IMR-90 (cell line): Measurements from ENCODE around the gene TSNAXIP1. TPM values are rescaled to one million over a fixed set of nuclear protein-coding genes. Genes with fewer than 3 reads are reported as not detected.

ENCODE experiments used
- ATAC-seq: fragments of 200-7000 bp; cut with Tn5 transposase; 2 replicates; pipeline ENCODE4 v1.9.1; 2020; ENCODE audit warnings: low read depth, mild to moderate bottlenecking, moderate library complexity
- BruUV-seq: library from RNA; stranded (reverse); fragments of 400-500 nt; replicated peaks from 2 replicates; lab custom pipeline; 2021; lab: Mats Ljungman, UMichigan
- CTCF ChIA-PET: fragments of 300-600 bp; formaldehyde crosslinking; extraction: SDS; loops from one replicate; lab custom pipeline; 2021; ENCODE audit warnings: antibody characterized with exemption; lab: Yijun Ruan, JAX
- POLR2A ChIA-PET: fragments of 300-600 bp; sonication (Branson Sonifier 250); formaldehyde crosslinking; loops from one replicate; lab custom pipeline; 2022; ENCODE audit warnings: antibody characterized with exemption; ENCODE audit not compliant: unreplicated experiment; lab: Charles Lee
- DNase-seq: peaks from one replicate; pipeline ENCODE4 v3.0.0; 2013
- H2AFZ ChIP-seq: replicated peaks from 2 replicates; pipeline ENCODE3; 2013; ENCODE audit warnings: low read length, mild to moderate bottlenecking; ENCODE audit not compliant: poor library complexity
- H2AK5ac ChIP-seq: 2 replicates; pipeline ENCODE4 v1.6.1; 2013; ENCODE audit warnings: low read depth, low read length, inconsistent platforms
- H2AK9ac ChIP-seq: replicated peaks from 2 replicates; pipeline ENCODE3; 2013; ENCODE audit warnings: mild to moderate bottlenecking, low read depth, low read length, moderate library complexity; ENCODE audit not compliant: poor library complexity
- H2BK120ac ChIP-seq: 2 replicates; pipeline ENCODE4 v1.6.1; 2013; ENCODE audit warnings: low read depth, low read length, inconsistent platforms
- H2BK15ac ChIP-seq: 3 replicates; pipeline ENCODE4 v1.6.1; 2013; ENCODE audit warnings: low read depth, low read length, inconsistent platforms
- H2BK20ac ChIP-seq: 2 replicates; pipeline ENCODE4 v1.6.1; 2013; ENCODE audit warnings: low read depth, mild to moderate bottlenecking, inconsistent platforms, low read length, moderate library complexity
- H2BK5ac ChIP-seq: 2 replicates; pipeline ENCODE4 v1.6.1; 2013; ENCODE audit warnings: mild to moderate bottlenecking, low read depth, low read length, inconsistent platforms; ENCODE audit not compliant: poor library complexity, severe bottlenecking
- H3K14ac ChIP-seq: replicated peaks from 2 replicates; pipeline ENCODE4 v1.6.1; 2013; ENCODE audit warnings: low read depth, low read length, inconsistent platforms
- H3K18ac ChIP-seq: 2 replicates; pipeline ENCODE4 v1.6.1; 2013; ENCODE audit warnings: low read depth, low read length, control low read depth
- H3K23ac ChIP-seq: 2 replicates; pipeline ENCODE4 v1.6.1; 2013; ENCODE audit warnings: low read depth, low read length, inconsistent platforms
- H3K27ac ChIP-seq: 2 replicates; pipeline ENCODE4 v1.5.1; 2013; ENCODE audit warnings: mild to moderate bottlenecking, control low read depth, low read length; ENCODE audit not compliant: insufficient read depth
- H3K27me3 ChIP-seq: 2 replicates; pipeline ENCODE4 v1.6.1; 2013; ENCODE audit warnings: low read length; ENCODE audit not compliant: control insufficient read depth, insufficient read depth
- H3K36me3 ChIP-seq: 2 replicates; pipeline ENCODE4 v1.6.1; 2013; ENCODE audit warnings: low read length, mixed read lengths; ENCODE audit not compliant: control insufficient read depth, insufficient read depth
- H3K4ac ChIP-seq: 2 replicates; pipeline ENCODE4 v1.6.1; 2013; ENCODE audit warnings: low read depth, low read length, inconsistent platforms
- H3K4me1 ChIP-seq: 2 replicates; pipeline ENCODE4 v1.6.1; 2013; ENCODE audit warnings: low read length, mixed read lengths; ENCODE audit not compliant: control insufficient read depth, insufficient read depth
- H3K4me2 ChIP-seq: 2 replicates; pipeline ENCODE4 v1.6.1; 2013; ENCODE audit warnings: low read depth, mild to moderate bottlenecking, control low read depth, low read length, moderate library complexity
- H3K4me3 ChIP-seq: 2 replicates; pipeline ENCODE4 v1.5.1; 2013; ENCODE audit warnings: low read depth, mild to moderate bottlenecking, control low read depth, low read length, moderate library complexity; ENCODE audit not compliant: insufficient read depth
- H3K56ac ChIP-seq: 2 replicates; pipeline ENCODE4 v1.6.1; 2013; ENCODE audit warnings: low read length, inconsistent platforms; ENCODE audit not compliant: insufficient read depth; ENCODE audit errors: extremely low read depth
- H3K79me1 ChIP-seq, 2 experiments: 2 replicates each; pipeline ENCODE4 v1.6.1; 2013; ENCODE audit warnings: low read length in 2 of 2, inconsistent platforms in 1 of 2, low read depth in 1 of 2
- H3K9ac ChIP-seq: 2 replicates; pipeline ENCODE4 v1.6.1; 2013; ENCODE audit warnings: low read depth, low read length, control low read depth
- H3K9me1 ChIP-seq: 2 replicates; pipeline ENCODE4 v1.6.1; 2013; ENCODE audit warnings: low read length, inconsistent platforms; ENCODE audit not compliant: insufficient read depth
- H3K9me3 ChIP-seq: 2 replicates; pipeline ENCODE4 v1.6.1; 2013; ENCODE audit warnings: low read length; ENCODE audit not compliant: control insufficient read depth, insufficient read depth
- H4K20me1 ChIP-seq: 2 replicates; pipeline ENCODE4 v1.6.1; 2013; ENCODE audit warnings: low read length, inconsistent platforms; ENCODE audit not compliant: insufficient read depth
- H4K5ac ChIP-seq: 2 replicates; pipeline ENCODE4 v1.6.1; 2013; ENCODE audit warnings: mild to moderate bottlenecking, low read depth, low read length, control low read depth
- H4K8ac ChIP-seq, 2 experiments: 2 replicates each; pipeline ENCODE4 v1.6.1; 2013; ENCODE audit warnings: low read depth in 2 of 2, low read length in 2 of 2, control low read depth in 1 of 2, inconsistent platforms in 1 of 2
- H4K91ac ChIP-seq: 2 replicates; pipeline ENCODE4 v1.6.1; 2013; ENCODE audit warnings: low read depth, low read length, inconsistent platforms; ENCODE audit not compliant: insufficient read depth
- NFE2L2 ChIP-seq: fragments of 150-350 bp; IDR thresholded peaks from 2 replicates; pipeline ENCODE4 v1.6.1; 2016; ENCODE audit warnings: low read depth, mild to moderate bottlenecking, low read length
- SMC3 ChIP-seq: fragments of 150-350 bp; IDR thresholded peaks from 2 replicates; pipeline ENCODE4 v1.6.1; 2016; ENCODE audit warnings: low read depth, mild to moderate bottlenecking, antibody characterized with exemption, low read length, moderate library complexity
- WGBS, 2 experiments: methylation state at CpG; one replicate each; pipeline versions ENCODE4 v1.1.5 to v1.1.7; 2013; ENCODE audit warnings: missing lambda C conversion rate in 2 of 2; ENCODE audit not compliant: insufficient read length in 1 of 2; ENCODE audit errors: extremely low coverage in 2 of 2; 5-methylcytosine and 5-hydroxymethylcytosine counted together
- dilution Hi-C: fragments of 300-500 bp; cut with HindIII; formaldehyde crosslinking; loops from one replicate; pipeline ENCODE4 v1.14.3; 2018; ENCODE audit warnings: low sequenced_read_pairs; ENCODE audit not compliant: unreplicated experiment
- in situ Hi-C: fragments of 300-500 bp; cut with MboI; formaldehyde crosslinking; loops from 3 replicates; pipeline ENCODE4 v1.14.3; 2019; ENCODE audit warnings: low sequenced_read_pairs, inconsistent platforms, mixed read lengths
- intact Hi-C: fragments of 100-400 bp; cut with micrococcal nuclease; formaldehyde crosslinking; loops from 2 replicates; pipeline ENCODE4 v1.10.0; 2022
- polyA plus RNA-seq, 3 experiments: library from polyadenylated mRNA; depleted of rRNA; stranded (reverse); fragments of >200 nt; gene quantifications; 2 replicates each; pipeline ENCODE4 v1.2.3, GENCODE V29; 2012; ENCODE audit warnings: low replicate concordance in 1 of 3
- total RNA-seq: library from RNA; depleted of rRNA; stranded (reverse); fragments of >200 nt; gene quantifications from 2 replicates; pipeline ENCODE4 v1.2.3, GENCODE V29; 2012

TSNAXIP1 gene
- total and polyA plus RNA-seq, 2 of the 4 experiments (the other 2 are of a cell fraction): 0.72 to 1.4 TPM

DNA sequence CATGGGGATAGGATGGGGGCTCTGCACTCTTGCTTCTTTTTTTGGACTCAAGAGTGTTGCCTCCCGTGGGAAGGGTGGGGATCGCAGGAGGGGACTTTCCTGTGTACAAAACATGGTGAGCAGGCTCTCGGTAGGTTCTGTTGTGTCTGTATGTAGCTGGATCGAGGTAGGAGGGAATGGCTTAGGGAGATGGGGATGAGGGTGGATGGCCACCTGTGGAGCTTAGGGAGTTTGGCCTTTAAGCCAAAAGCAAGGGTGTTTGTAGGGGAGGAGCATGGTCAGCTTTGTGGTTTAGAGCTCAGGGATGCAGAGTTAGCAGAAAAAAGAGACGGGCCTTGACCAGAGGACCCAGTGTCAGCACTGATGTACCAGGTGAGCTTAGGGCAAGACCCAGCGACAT is 55.2 kb downstream of the TSNAXIP1 start:
- Histone ChIP-seq H2AK5ac (no peak overlapping the region), H3K4me2 (no peak overlapping the region), H3K9me1 (peaks cover 66% of the 10 kb centered on the region), H3K23ac (no peak overlapping the region), H3K14ac (no peak overlapping the region), H3K4me1 (peaks cover 28% of the 10 kb centered on the region), H3K9ac (no peak overlapping the region), H3K4ac (no peak overlapping the region), H3K79me1 (peaks cover 48 to 79% of the 10 kb centered on the region in 2 experiments), H2BK15ac (no peak overlapping the region), H2BK5ac (no peak overlapping the region), H2AK9ac (no peak overlapping the region), H2AFZ (no peak overlapping the region), H3K18ac (no peak overlapping the region), H4K8ac (no peak overlapping the region), H2BK20ac (no peak overlapping the region), H3K9me3 (no peaks in the 10 kb centered on the region), H3K4me3 (no peak overlapping the region), H3K36me3 (peaks cover 21% of the 10 kb centered on the region), H3K56ac (no peak overlapping the region), H4K20me1 (peaks cover 92% of the 10 kb centered on the region), H3K27ac (no peak overlapping the region), H3K27me3 (no peaks in the 10 kb centered on the region), H4K91ac (no peak overlapping the region), H2BK120ac (no peak overlapping the region), H4K5ac (no peak overlapping the region)
- intact Hi-C loops: no loop called here
- POLR2A ChIA-PET: no interaction called here
- no TSS peak for BruUV-seq
- dilution Hi-C loops: no loop called here
- ATAC-seq (no peak), DNase-seq (no peak)
- CTCF ChIA-PET: interaction anchor here (1.8 kb wide), 1 partner anchor 45 kb away, joined by 5 read pairs; no protein-coding TSS in a partner anchor
- WGBS, 2 experiments: 91% methylated on average over 5 of the region's 6 CpGs; no CpG with 5 or more reads in 1 of the 2 experiments
- no peak for TF ChIP-seq SMC3
- TF ChIP-seq NFE2L2: no peak
- in situ Hi-C loops: no loop called here
